ENCODE results near the gene COL6A2. TPM values are rescaled to one million over a fixed set of nuclear protein-coding genes. Genes with fewer than 3 reads are reported as not detected.

The COL6A2 gene
- total RNA-seq, 1 experiment from 2014 or later, result 129 TPM

DNA sequence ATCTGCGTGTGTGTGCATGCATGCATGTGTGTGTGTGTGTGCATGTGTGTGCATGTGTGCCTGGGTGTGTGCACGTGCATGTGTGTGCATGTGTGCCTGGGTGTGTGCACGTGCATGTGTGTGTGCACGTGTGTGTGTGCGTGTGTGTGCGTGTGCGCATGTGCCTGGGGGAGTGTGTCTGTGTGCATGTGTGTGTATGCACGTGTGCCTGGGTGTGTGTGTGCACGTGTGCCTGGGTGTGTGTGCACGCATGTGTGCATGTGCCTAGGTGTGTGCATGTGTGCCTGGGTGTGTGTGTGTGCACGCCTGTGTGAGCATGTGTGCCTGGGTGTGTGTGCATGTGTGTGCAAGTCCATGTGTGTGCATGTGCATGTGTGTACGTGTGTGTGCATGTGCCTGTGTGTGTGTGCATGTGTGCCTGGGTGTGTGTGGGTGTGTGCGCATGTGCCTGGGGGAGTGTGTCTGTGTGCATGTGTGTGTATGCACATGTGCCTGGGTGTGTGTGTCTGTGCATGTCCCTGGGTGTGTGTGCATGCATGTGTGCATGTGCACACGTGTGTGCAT lies 29.3 kb upstream of the COL6A2 start:
- H3K9ac ChIP-seq (ENCODE audit: extremely low read depth, insufficient read length, low read length), result no peak overlapping the region
- no peaks in the 10 kb centered on the region for H3K27me3 ChIP-seq (ENCODE audit: insufficient read depth, low read length)
- H3K79me2 ChIP-seq (ENCODE audit: insufficient read depth, low read length), result no peaks in the 10 kb centered on the region
- H2BK120ac ChIP-seq (ENCODE audit: low read depth, low read length, poor library complexity, severe bottlenecking), result no peak overlapping the region
- no peak overlapping the region for H4K91ac ChIP-seq (ENCODE audit: insufficient read length, low read depth, low read length)
- no CpG with 5 or more reads among the region's 14 CpGs for WGBS (ENCODE audit: extremely low coverage, insufficient read length, low lambda C conversion rate)
- H3K4me1 Mint-ChIP-seq, result peaks cover 9 to 14% of the 10 kb centered on the region in 2 experiments
- no peak for DNase-seq
- H2BK12ac ChIP-seq (ENCODE audit: insufficient read length, low read depth, low read length), result no peak overlapping the region
- H4K5ac ChIP-seq (ENCODE audit: insufficient read length, low read depth, low read length), result no peak overlapping the region
- H3K79me1 ChIP-seq (ENCODE audit: insufficient read depth, low read depth, low read length, poor library complexity, severe bottlenecking), result no peaks in the 10 kb centered on the region
- no peaks in the 10 kb centered on the region for H3K9me3 ChIP-seq (ENCODE audit: control insufficient read depth, low read depth, low read length)
- H3K23ac ChIP-seq (ENCODE audit: insufficient read length, low read depth, low read length), result no peak overlapping the region
- H3K18ac ChIP-seq (ENCODE audit: insufficient read length, low read depth, low read length), result no peak overlapping the region
- H3K27ac Mint-ChIP-seq, result peak overlapping the region in 2 of 3 experiments; percentile 41 to 67; a peak in 2 of 7 replicates
- H3K4ac ChIP-seq (ENCODE audit: low read depth, low read length), result no peak overlapping the region
- H4K8ac ChIP-seq (replicated peaks; ENCODE audit: insufficient read length, low read depth, low read length), result peak overlapping the region; percentile 7
- H3K36me3 Mint-ChIP-seq (ENCODE audit: insufficient read depth in 1 of 3, low read depth in 3 of 3), result peaks cover 0 to 7% (median 0%) of the 10 kb centered on the region in 3 experiments; a peak in 2 of 7 replicates
- H3K14ac ChIP-seq (ENCODE audit: insufficient read depth, low read length), result no peak overlapping the region
- TF ChIP-seq, protein P1, sequence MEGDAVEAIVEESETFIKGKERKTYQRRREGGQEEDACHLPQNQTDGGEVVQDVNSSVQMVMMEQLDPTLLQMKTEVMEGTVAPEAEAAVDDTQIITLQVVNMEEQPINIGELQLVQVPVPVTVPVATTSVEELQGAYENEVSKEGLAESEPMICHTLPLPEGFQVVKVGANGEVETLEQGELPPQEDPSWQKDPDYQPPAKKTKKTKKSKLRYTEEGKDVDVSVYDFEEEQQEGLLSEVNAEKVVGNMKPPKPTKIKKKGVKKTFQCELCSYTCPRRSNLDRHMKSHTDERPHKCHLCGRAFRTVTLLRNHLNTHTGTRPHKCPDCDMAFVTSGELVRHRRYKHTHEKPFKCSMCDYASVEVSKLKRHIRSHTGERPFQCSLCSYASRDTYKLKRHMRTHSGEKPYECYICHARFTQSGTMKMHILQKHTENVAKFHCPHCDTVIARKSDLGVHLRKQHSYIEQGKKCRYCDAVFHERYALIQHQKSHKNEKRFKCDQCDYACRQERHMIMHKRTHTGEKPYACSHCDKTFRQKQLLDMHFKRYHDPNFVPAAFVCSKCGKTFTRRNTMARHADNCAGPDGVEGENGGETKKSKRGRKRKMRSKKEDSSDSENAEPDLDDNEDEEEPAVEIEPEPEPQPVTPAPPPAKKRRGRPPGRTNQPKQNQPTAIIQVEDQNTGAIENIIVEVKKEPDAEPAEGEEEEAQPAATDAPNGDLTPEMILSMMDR (conservative IDR thresholded peaks at IDR 0.05), result no peak
- no peak overlapping the region for H3K4me2 ChIP-seq (ENCODE audit: insufficient read depth, insufficient read length, low read length)
- no peak overlapping the region for H3T11ph ChIP-seq (ENCODE audit: low read length)
- H2BK15ac ChIP-seq (ENCODE audit: low read depth, low read length), result no peak overlapping the region
- no peak overlapping the region for H3K4me3 Mint-ChIP-seq
- no peaks in the 10 kb centered on the region for H3K4me1 ChIP-seq (ENCODE audit: insufficient read depth, low read length)
- H2AK5ac ChIP-seq (ENCODE audit: insufficient read length, low read length), result no peak overlapping the region
- H3K56ac ChIP-seq (ENCODE audit: insufficient read length, low read depth, low read length), result no peak overlapping the region
- H4K20me1 ChIP-seq (ENCODE audit: control insufficient read depth, insufficient read depth, insufficient read length), result no peaks in the 10 kb centered on the region
- peaks cover 8 to 12% of the 10 kb centered on the region in 2 experiments; a peak in 3 of 5 replicates for H3K9me3 Mint-ChIP-seq
- H3K23me2 ChIP-seq (ENCODE audit: insufficient read length, low read depth, low read length, poor library complexity, severe bottlenecking), result no peaks in the 10 kb centered on the region
- H2BK5ac ChIP-seq (ENCODE audit: insufficient read length, low read length), result no peak overlapping the region
- no peak overlapping the region for H2AFZ ChIP-seq (ENCODE audit: low read length)
- H3K27me3 Mint-ChIP-seq (ENCODE audit: low read depth), result peaks cover 19% of the 10 kb centered on the region
- H3K27ac ChIP-seq (ENCODE audit: insufficient read length, low read depth, low read length), result no peak overlapping the region
- no peak overlapping the region for H2BK20ac ChIP-seq (ENCODE audit: low read depth, low read length, poor library complexity, severe bottlenecking)

All from H9 (cell line).